K562 (cell line): ENCODE measurements around the gene REX1BD. TPM values are rescaled to one million over a fixed set of nuclear protein-coding genes. Genes with fewer than 3 reads are reported as not detected.
A peak's percentile ranks its signal among the peaks of the same experiment; 100 is the strongest.

ENCODE experiments used
- CREB3 ChIP-seq: fragments of 450-650 bp; conservative IDR thresholded peaks from 2 replicates; pipeline ENCODE4 v1.6.1; 2016; ENCODE audit warnings: missing genetic modification characterization, low read depth, mild to moderate bottlenecking, missing compliant biosample characterization, moderate library complexity
- DIDO1 ChIP-seq: fragments of 450-650 bp; IDR thresholded peaks from 2 replicates; pipeline ENCODE4 v1.6.1; 2016; ENCODE audit warnings: low read depth, missing biosample characterization, missing genetic modification characterization
- ERF ChIP-seq: fragments of 450-650 bp; formaldehyde crosslinking; IDR thresholded peaks from 2 replicates; pipeline ENCODE4 v1.4.0; 2020; ENCODE audit warnings: mild to moderate bottlenecking, mixed read lengths
- ETV6 ChIP-seq, 3 experiments: fragments of 150-350 bp in 1 of 3; sonication (generic) in 1 of 3; formaldehyde crosslinking in 1 of 3; IDR thresholded peaks; 2 replicates each; pipeline versions ENCODE4 v1.6.1 to v1.8.0; 2014 to 2022; ENCODE audit warnings: borderline replicate concordance in 2 of 3, low read depth in 2 of 3, antibody characterized with exemption in 1 of 3, low read length in 1 of 3, mild to moderate bottlenecking in 1 of 3, missing genetic modification reagents in 1 of 3
- GABPB2 ChIP-seq: fragments of 250-450 bp; sonication (Bioruptor Pico); conservative IDR thresholded peaks from 2 replicates; pipeline ENCODE4 v1.5.1; 2021; ENCODE audit warnings: mild to moderate bottlenecking
- KHSRP ChIP-seq: fragments of 450-650 bp; IDR thresholded peaks from 2 replicates; pipeline ENCODE4 v1.6.1; 2017
- MEIS2 ChIP-seq: fragments of 450-650 bp; IDR thresholded peaks from 2 replicates; pipeline ENCODE4 v1.6.1; 2014; ENCODE audit warnings: mild to moderate bottlenecking; ENCODE audit not compliant: partially characterized antibody
- MGA ChIP-seq: fragments of 450-650 bp; IDR thresholded peaks from 2 replicates; pipeline ENCODE4 v1.6.1; 2016; ENCODE audit warnings: mild to moderate bottlenecking, moderate library complexity
- PHF20 ChIP-seq: fragments of 450-650 bp; IDR thresholded peaks from 2 replicates; pipeline ENCODE4 v1.6.1; 2018; ENCODE audit not compliant: partially characterized antibody
- RBM17 ChIP-seq: fragments of 200-400 bp; formaldehyde crosslinking; IDR thresholded peaks from 2 replicates; pipeline ENCODE4 v1.6.1; 2017; ENCODE audit warnings: low read depth, mild to moderate bottlenecking, low read length, borderline replicate concordance
- ZKSCAN8 ChIP-seq: fragments of 200-800 bp; sonication (Bioruptor generic); IDR thresholded peaks from 2 replicates; pipeline ENCODE4 v1.6.1; 2016; ENCODE audit warnings: missing genetic modification characterization, missing compliant biosample characterization
- ZNF143 ChIP-seq: sonication (generic); formaldehyde crosslinking; IDR thresholded peaks from 2 replicates; pipeline ENCODE4 v1.9.0; 2022; ENCODE audit warnings: mild to moderate bottlenecking, missing genetic modification reagents
- ZNF253 ChIP-seq: fragments of 250-450 bp; sonication (Bioruptor Pico); conservative IDR thresholded peaks from 2 replicates; pipeline ENCODE4 v1.6.1; 2021; ENCODE audit warnings: mild to moderate bottlenecking
- ZNF830 ChIP-seq: fragments of 250-450 bp; sonication (Bioruptor Pico); IDR thresholded peaks from 2 replicates; pipeline ENCODE4 v1.5.0; 2021; ENCODE audit warnings: mild to moderate bottlenecking
- polyA plus RNA-seq, 8 experiments: library from polyadenylated mRNA; depleted of rRNA in 4 of 8; stranded (reverse) in 5 of 8; unstranded in 3 of 8; fragments of >200 nt; fragmentation: Nextera tagmentation in 2 of 8; fragmentation: Illumina TruSeq in 1 of 8; extraction: Ambion mirVana in 2 of 8; extraction: Trizol in 1 of 8; gene quantifications; 2 replicates each; pipeline versions ENCODE4 v1.2.1 to v1.2.3, GENCODE V29; 2011 to 2014; ENCODE audit warnings: inconsistent platforms in 1 of 8, missing spikeins in 1 of 8
- total RNA-seq, 7 experiments: library from RNA; depleted of rRNA in 6 of 7; stranded (reverse); fragments of >200 nt in 6 of 7; fragmentation: Illumina TruSeq in 2 of 7; extraction: Trizol in 2 of 7; gene quantifications; 2 replicates each; pipeline versions ENCODE4 v1.2.1 to v1.2.3, GENCODE V29; 2011 to 2021; ENCODE audit warnings: low replicate concordance in 1 of 7

REX1BD gene
- total and polyA plus RNA-seq, 9 of the 15 experiments (the other 6 are each of a cell fraction or from before 2014, with no cell fraction given) = 1.9 to 136 (median 13.8) TPM

GRCh38 chr19:18588611-18589379 is at the start of gene REX1BD (continued):
- 0 out of 2 replicates have a peak, but pooled peaks have one; percentile 21 for TF ChIP-seq CREB3
- no peak for TF ChIP-seq KHSRP
- 0 out of 2 replicates have a peak, but pooled peaks have one; percentile 17 for TF ChIP-seq ZKSCAN8
- TF ChIP-seq PHF20 = peak; percentile 82
- no peak; the same call in 1 of the 2 replicates for TF ChIP-seq ZNF143 (CRISPR knock-in tag)
- TF ChIP-seq GABPB2 (CRISPR knock-in tag) = no peak
- TF ChIP-seq ETV6 (IDR thresholded peaks at IDR 0.05; ENCODE audit: borderline replicate concordance in 1 of 2, low read depth in 2 of 2, low read length in 1 of 2) = no peak
- TF ChIP-seq ETV6 (CRISPR knock-in tag; IDR thresholded peaks at IDR 0.05; ENCODE audit: borderline replicate concordance) = no peak
- peak; percentile 74 for TF ChIP-seq DIDO1 (tag)
- TF ChIP-seq ERF (CRISPR knock-in tag) = no peak
- TF ChIP-seq ZNF830 = peak; percentile 93; the same call in 1 of the 2 replicates
- no peak for TF ChIP-seq ZNF253 (CRISPR knock-in tag)
- TF ChIP-seq MEIS2 = peak; percentile 1
- no peak for TF ChIP-seq MGA
- TF ChIP-seq RBM17 = no peak
